Measurements from ENCODE around the gene GALNT1. TPM values are rescaled to one million over a fixed set of nuclear protein-coding genes. Genes with fewer than 3 reads are reported as not detected.

The GALNT1 gene
- total RNA-seq, 1 experiment from 2014 or later = 68.8 TPM

DNA sequence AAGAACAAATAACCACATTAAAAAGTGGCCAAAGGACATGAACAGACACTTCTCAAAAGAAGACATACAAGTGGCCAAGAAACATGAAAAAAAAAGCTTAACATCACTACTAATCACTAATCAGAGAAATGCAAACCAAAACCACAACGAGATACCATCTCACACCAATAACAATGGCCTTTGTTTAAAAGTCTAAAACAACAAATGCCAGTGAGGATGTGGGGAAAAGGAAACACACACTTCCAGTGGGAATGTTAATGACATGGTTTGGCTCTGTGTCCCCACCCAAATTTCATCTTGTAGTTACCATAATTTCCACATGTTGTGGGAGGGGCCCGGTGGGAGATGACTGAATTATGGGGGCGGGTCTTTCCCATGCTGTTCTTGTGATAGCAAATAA is 147.1 kb downstream of the GALNT1 start:
- in situ Hi-C loops (cut with HindIII; ENCODE audit: low pct_unique_long_range_greater_than_20kb, low sequenced_read_pairs) = no loop called here
- DNase-seq (ENCODE audit: low read depth, low spot score) = no peak

DNA sequence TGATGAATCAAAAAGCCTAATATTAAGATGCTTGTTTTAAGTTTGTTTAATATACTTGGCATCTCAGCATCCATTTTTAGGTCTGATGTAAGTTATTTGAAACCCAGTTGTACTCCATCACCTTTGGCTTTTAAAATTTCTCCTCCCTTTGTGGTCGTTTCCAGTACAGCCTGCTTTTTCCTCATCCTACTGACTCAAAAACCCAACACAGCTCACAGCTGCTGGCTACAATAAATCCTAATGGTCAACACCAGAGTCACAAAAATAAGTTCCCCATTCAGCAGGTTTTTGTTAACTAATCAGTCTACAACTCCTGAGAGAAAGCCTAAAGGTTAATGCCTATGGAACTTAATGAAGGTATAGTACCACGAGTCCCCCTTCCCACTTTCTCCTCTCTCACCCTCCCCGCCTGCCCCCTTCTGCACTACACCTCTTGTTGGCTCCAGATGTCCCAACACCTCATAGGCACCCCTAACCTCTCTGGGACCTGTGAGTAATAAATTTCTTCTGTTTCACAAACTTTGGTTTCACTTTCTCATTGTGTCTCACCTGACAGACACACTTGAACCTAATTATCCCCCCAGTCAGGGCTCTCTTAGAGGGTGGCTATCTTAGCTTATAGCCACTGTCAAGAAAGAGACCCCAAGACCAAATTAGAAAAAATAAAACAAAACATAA is 148.6 kb downstream of the GALNT1 start:
- in situ Hi-C loops (cut with HindIII; ENCODE audit: low pct_unique_long_range_greater_than_20kb, low sequenced_read_pairs) = no loop called here
- DNase-seq (ENCODE audit: low read depth, low spot score) = no peak

DNA sequence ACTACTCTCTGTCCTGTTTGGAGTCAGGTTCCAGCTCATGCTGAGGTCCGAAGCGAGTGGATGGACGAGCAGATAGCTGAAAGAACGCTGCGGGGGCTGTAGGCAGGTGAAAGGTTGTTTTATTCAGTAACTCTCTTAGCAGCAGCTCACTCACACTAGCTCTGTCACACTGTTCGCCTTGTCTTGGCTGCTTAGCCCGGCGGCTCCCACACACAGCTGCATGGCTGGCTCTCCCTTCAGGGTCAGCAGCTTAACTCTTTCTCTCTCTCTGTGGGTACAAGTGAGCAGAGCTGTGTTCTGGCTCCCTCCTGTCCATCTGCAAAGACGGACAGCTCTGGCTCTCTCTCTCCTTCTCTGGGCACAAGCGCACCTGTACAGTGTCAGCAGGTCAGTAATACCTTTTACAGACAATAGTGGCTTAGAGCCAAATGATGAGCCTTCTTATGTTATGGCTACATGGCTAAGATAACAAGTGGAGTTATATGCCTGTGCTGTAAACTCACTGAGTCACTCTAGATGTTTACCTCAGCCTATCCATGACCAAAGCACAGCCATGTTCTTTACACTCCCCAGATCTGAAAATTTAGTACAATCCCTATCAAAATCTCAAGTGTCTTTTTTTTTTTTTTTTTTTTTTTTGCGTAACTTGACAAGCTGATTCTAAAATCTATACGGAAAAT is 149.3 kb downstream of the GALNT1 start:
- DNase-seq (ENCODE audit: low read depth, low spot score) = peak; percentile 17
- in situ Hi-C loops (cut with HindIII; ENCODE audit: low pct_unique_long_range_greater_than_20kb, low sequenced_read_pairs) = no loop called here

DNA sequence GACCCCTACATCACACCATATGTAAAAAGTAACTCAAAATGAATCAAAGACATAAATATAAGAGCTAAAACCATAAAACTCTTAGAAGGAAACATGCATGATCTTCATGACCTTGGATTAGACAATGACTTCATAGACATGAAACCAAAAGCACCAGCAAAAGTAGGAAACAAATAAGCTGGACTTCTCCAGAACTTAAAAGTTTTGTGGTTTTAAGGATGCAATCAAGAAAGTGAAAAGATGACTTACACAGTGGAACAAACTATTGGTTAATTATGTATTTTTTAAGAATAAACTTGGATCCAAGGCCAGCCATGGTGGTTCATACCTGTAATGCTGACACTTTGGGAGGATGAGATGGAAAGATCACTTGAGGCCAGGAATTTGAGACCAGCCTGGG is 150.2 kb downstream of the GALNT1 start:
- no peak for DNase-seq (ENCODE audit: low read depth, low spot score)
- in situ Hi-C loops (cut with HindIII; ENCODE audit: low pct_unique_long_range_greater_than_20kb, low sequenced_read_pairs) = no loop called here

DNA sequence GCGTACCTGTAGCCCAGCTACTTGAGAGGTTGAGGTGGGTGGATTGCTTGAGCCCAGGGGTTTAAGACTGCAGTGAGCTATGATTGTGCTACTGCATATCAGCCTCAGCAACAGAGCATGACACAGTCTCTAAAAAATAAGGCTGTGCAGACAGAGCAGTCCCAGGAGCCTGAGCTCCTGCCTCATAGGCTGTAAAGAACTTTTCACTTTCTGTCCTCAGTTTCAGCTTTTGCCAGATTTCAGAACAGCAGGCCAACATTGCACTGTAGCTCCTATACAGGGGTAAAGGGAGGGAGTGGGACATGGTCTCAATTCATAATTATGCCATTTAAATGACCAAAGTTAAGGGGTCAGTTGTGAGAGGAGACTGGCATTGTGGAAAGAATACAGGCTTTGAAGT is 150.6 kb downstream of the GALNT1 start:
- no peak for DNase-seq (ENCODE audit: low read depth, low spot score)
- in situ Hi-C loops (cut with HindIII; ENCODE audit: low pct_unique_long_range_greater_than_20kb, low sequenced_read_pairs) = no loop called here

DNA sequence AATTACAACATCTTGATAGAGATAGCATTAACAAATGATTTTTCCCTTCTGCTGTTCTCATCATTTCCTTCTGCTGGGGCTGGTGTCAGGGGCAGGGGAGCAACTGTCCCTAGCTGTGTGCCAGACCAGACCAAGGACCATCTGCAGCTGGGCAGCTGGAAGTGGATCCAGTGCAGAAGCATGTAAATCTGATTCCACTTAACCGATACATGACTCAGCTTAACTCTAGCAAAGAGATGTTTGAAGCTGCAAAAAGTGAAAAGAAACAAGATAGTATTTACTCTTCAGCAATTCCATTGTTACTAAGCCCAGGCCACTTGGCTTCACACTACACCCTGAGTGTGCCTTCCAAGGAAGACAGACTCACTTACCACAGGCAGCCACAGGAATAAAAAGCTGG is 151.1 kb downstream of the GALNT1 start:
- DNase-seq (ENCODE audit: low read depth, low spot score) = no peak

DNA sequence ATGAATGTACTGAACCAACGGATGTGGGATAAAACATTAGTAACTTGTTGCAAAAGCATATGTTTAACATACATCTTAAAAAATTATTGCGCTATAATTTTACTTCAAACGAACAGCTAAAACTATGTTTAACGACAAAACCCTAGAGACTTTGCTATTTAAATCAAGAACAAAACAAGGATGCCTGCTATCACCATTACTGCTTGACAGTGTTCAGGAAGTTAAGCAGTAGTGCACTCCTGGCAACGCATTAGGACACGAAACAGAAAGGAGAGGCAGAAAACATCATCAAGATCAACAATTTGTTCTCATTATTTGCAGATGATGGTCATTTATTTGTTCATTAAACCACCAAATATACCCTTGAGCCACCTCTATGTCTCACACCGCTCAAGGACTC is 151.9 kb downstream of the GALNT1 start:
- in situ Hi-C loops (cut with HindIII; ENCODE audit: low pct_unique_long_range_greater_than_20kb, low sequenced_read_pairs) = no loop called here
- no peak for DNase-seq (ENCODE audit: low read depth, low spot score)

More for the DNA sequence above, 151.1 kb downstream of the GALNT1 start:
- in situ Hi-C loops (cut with HindIII; ENCODE audit: low pct_unique_long_range_greater_than_20kb, low sequenced_read_pairs) = no loop called here

DNA sequence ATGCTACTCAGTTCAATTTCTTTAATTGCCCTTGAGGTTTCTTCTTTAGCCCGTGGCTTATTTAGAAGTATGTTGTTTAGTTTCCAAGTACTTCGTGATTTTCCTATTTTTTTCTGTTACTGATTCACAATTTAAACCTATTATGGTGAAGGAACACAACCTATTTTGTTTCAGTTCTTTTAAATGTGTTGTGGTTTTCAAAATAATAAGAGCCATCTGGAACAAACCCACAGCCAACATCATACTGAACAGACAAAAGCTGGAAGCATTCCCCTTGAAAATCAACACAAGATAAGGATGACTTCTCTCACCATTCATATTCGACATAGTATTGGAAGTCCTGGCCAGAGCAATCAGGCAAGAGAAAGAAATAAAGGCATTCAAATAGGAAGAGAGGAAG is 155.2 kb downstream of the GALNT1 start:
- no peak for DNase-seq (ENCODE audit: low read depth, low spot score)
- in situ Hi-C loops (cut with HindIII; ENCODE audit: low pct_unique_long_range_greater_than_20kb, low sequenced_read_pairs) = no loop called here

DNA sequence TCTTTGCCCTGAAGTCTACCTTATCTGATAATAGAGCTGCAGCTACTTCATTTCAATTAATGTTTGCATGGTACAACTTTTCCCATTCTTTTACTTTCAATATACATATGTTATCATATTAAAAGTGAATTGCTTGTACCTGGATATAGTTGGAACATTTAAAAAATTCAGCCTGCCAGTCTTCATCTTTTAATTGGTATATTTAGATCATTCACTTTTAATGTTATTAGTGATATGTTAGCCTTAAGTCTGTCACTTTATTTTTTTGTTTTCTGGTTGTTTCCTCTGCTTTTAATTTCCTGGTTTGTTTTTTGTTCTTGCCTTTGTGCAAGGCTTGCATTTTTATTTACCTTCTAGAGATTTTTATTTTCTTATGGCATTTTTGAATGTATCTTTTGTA is 158.2 kb downstream of the GALNT1 start:
- no peak for DNase-seq (ENCODE audit: low read depth, low spot score)
- in situ Hi-C loops (cut with HindIII; ENCODE audit: low pct_unique_long_range_greater_than_20kb, low sequenced_read_pairs) = no loop called here

DNA sequence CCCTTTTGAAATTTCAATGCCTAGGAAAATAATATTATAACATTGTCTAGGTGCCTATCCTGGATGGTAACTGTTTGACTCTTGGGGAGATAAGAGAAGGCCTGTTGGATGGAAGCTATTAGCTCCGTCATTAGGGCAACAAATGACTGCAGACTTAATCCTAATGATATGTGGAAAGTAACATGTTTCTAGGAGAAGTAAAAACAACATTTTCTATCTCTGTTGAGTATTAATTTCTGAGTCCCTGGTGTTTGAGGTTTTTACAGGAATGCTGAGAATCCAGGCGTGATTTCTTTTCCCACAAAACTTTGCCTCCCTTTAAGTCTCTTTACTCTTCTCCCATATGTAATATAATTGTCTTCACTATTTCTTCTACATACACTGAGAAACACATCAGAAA is 159.1 kb downstream of the GALNT1 start:
- in situ Hi-C loops (cut with HindIII; ENCODE audit: low pct_unique_long_range_greater_than_20kb, low sequenced_read_pairs) = no loop called here

DNA sequence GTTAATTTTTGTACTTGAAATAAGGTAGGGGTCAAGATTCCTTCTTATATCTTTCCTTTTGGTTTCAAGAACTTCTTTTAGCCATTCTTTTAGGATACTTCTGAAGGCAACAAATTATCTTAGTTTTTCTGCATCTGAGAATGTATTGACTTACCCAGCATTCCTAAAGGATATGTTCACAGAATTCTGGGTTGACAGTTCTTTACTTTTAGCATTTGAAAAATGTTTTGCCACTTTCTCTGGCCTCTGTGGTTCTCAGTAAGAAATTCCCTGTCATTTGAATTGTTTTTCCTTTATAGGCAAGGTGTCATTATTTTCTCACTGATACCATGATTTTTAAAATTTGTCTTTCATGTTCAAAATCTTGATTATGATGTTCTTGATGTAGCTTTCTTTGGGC is 162.4 kb downstream of the GALNT1 start:
- in situ Hi-C loops (cut with HindIII; ENCODE audit: low pct_unique_long_range_greater_than_20kb, low sequenced_read_pairs) = no loop called here
- no peak for DNase-seq (ENCODE audit: low read depth, low spot score)

More for the DNA sequence above, 159.1 kb downstream of the GALNT1 start:
- no peak for DNase-seq (ENCODE audit: low read depth, low spot score)

DNA sequence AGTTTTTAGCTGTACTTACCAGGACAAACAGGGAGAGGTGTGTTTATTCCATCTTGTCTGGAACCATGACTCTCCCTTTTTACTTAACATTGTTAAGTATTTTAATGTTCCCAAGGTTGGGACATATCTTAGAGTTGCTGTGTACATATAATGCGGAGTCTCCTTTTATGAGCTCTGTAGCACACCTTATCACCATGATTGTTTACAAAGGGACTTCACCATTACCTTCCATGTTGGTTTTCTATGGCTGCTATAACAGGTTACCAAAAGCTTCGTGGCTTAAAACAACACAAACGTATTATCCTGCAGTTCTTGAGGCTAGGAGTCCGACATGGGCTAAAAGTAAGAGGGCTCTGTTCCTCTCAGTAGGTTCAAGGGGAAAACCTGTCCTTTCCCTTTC is 164.3 kb downstream of the GALNT1 start:
- DNase-seq (ENCODE audit: low read depth, low spot score) = no peak
- in situ Hi-C loops (cut with HindIII; ENCODE audit: low pct_unique_long_range_greater_than_20kb, low sequenced_read_pairs) = no loop called here

DNA sequence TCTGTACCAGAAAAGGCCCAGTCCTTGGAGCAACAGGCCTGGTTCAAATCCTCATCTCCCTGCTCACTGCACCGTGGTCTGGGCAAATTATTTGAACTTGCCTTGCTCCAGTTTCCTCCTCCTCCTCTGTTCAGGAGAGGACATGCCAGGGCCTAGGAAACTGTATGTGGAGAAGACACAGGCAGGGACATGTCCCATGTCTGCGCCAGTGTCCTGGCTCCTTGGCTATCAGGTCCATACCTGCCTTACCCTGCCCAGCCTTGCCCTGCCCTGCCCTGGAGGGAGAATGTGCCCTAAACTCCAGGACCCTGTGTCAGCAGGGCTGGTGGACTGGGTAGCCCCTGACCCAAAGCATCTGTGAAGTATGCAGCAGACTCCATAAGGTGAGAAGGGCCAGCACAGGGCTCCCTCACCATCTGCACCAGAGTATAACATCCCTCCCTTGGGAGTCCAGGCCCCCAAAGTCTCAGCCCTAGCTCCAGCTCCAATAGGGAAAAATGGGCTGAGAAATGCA is 165.3 kb downstream of the GALNT1 start:
- no peak for DNase-seq (ENCODE audit: low read depth, low spot score)
- in situ Hi-C loops (cut with HindIII; ENCODE audit: low pct_unique_long_range_greater_than_20kb, low sequenced_read_pairs) = no loop called here

DNA sequence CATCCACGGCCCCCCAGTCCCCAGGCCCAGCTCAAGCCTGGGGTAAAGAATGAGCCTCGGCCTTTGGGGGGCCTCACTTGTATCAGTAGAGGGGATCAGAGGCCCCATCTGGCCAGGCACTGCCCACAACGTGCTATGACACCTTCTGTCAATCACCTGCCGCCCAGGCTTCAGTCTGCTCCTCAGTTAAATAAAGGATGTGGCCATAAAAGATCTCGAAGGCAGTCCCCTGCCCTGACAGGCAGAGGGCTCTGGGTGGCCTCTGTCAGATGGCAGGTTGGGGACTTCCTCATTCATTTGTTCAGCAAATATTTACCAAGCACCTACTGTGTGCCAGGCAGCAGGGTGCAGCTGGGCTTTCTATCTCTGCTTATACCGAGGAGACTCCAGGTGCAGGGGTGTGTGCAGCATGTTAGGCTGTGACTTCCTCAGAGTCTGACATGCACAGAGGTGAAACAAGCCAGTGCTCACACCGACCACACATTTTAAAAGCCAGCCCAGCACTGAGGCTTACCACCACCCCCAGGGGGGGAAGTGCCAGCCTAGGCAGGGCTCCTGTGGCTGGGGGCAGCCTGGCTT is 166.4 kb downstream of the GALNT1 start:
- DNase-seq (ENCODE audit: low read depth, low spot score) = no peak
- in situ Hi-C loops (cut with HindIII; ENCODE audit: low pct_unique_long_range_greater_than_20kb, low sequenced_read_pairs) = no loop called here

DNA sequence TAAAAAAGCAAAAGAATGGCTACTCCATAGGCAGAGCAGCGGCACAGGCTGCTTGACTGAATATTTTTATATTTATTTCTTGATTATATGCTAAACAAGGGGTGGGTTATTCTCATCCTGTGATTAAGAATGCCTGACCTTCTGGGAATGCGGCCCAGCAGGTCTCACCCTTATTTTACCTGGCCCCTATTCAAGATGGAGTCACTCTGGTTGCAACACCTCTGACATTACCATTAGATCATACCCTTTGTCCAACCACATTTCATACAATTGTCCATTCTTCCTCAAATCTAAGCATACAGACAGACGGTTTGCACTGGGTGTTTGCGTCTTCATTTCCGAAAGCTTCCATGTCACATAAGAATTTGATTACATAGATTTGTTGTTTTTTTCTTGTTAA is 168.2 kb downstream of the GALNT1 start:
- in situ Hi-C loops (cut with HindIII; ENCODE audit: low pct_unique_long_range_greater_than_20kb, low sequenced_read_pairs) = no loop called here

DNA sequence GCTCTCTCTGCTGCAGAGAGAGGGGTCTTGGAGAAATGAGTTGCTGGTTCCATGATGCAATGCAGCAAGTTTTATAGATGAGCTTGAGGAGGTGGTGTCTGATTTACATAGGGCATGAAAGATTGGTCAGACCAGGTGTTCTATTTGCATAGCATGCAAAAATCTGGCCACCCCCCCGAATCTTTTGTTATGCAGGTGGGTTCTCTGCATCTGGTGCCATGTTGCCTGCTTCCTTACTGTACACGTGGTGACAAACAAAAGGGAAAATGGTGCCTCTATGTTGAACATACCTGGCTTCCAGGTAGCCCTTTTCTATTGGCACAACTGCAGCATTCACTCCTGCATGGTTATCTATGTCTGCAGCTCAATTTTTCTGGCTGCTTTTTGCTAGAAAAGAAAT is 169.4 kb downstream of the GALNT1 start:
- in situ Hi-C loops (cut with HindIII; ENCODE audit: low pct_unique_long_range_greater_than_20kb, low sequenced_read_pairs) = no loop called here
- no peak for DNase-seq (ENCODE audit: low read depth, low spot score)

More for the DNA sequence above, 168.2 kb downstream of the GALNT1 start:
- DNase-seq (ENCODE audit: low read depth, low spot score) = no peak

DNA sequence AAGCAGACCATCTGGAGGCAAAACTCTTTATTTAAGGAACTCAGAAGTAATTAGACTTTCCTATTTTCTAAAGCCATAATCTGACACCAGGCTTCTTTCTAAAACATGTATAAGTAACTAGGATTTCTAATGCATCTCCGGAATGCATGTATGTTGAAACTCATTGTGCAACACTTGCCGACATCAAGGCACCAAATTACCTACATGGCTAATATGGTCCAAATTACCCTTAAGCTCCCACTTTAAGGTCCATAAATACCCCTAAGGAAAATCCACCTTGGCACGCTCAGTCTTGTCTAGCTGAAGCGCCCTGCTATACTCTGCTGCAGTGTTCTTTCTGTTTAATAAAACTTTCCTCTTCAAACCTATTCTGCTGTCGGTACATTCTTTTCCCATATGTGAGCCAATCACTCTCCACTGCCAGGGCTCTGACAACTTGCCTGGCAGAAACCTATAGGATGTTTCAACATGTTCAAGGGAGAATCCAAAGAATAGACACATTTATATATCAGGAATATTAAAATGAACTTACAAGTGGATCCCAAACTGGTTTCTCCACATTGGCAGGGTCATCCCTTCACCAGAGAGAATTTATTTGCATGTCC is 171.9 kb downstream of the GALNT1 start:
- no peak for DNase-seq (ENCODE audit: low read depth, low spot score)
- in situ Hi-C loops (cut with HindIII; ENCODE audit: low pct_unique_long_range_greater_than_20kb, low sequenced_read_pairs) = no loop called here

DNA sequence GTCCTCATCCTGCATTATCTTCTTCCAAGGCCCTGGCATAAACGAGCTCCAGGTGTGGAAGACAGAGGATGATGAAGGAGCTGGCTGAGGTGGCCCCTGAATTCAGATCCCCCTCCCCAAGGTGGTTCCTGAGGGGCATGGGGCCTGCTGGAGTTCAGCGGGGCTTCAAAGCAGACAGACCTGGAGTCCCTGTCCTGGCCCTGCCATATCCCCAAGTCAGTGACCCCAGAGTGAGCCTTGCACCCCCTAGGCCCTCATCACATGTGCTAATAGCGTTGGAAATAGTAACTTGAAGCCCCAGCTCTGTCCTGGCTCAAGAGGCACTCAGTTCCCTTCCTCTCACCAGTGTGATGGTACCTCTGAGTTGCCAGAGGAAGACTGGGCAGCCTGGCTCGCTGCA is 172.9 kb downstream of the GALNT1 start:
- in situ Hi-C loops (cut with HindIII; ENCODE audit: low pct_unique_long_range_greater_than_20kb, low sequenced_read_pairs) = no loop called here
- no peak for DNase-seq (ENCODE audit: low read depth, low spot score)
